K562 (cell line): ENCODE measurements around the gene HSD17B12. TPM values are rescaled to one million over a fixed set of nuclear protein-coding genes. Genes with fewer than 3 reads are reported as not detected.
A peak's percentile ranks its signal among the peaks of the same experiment; 100 is the strongest.

Experiments used
- CBX3 ChIP-seq, 2 experiments: IDR thresholded peaks; 1 replicate in 1 of 2; 2 replicates in 1 of 2; pipeline ENCODE4 v1.6.1; 2012; ENCODE audit warnings: inconsistent platforms in 2 of 2, low read length in 2 of 2, borderline replicate concordance in 1 of 2, control low read depth in 1 of 2
- CLOCK ChIP-seq: fragments of 250-450 bp; sonication (Bioruptor Pico); IDR thresholded peaks from 2 replicates; pipeline ENCODE4 v1.4.0; 2020; ENCODE audit warnings: mild to moderate bottlenecking, moderate library complexity, borderline replicate concordance
- ELF4 ChIP-seq: fragments of 450-650 bp; formaldehyde crosslinking; IDR thresholded peaks from 2 replicates; pipeline ENCODE4 v1.4.0; 2022; ENCODE audit warnings: missing genetic modification characterization
- NFATC3 ChIP-seq: fragments of 450-650 bp; IDR thresholded peaks from 2 replicates; pipeline ENCODE4 v1.6.1; 2017; ENCODE audit warnings: mild to moderate bottlenecking
- NFIC ChIP-seq: fragments of 450-650 bp; IDR thresholded peaks from 2 replicates; pipeline ENCODE4 v1.6.1; 2017; ENCODE audit warnings: mild to moderate bottlenecking, inconsistent platforms
- NR1H2 ChIP-seq: sonication (generic); formaldehyde crosslinking; IDR thresholded peaks from 2 replicates; pipeline ENCODE4 v1.4.0; 2020; ENCODE audit warnings: mild to moderate bottlenecking, missing genetic modification reagents
- PHB ChIP-seq: fragments of 250-450 bp; sonication (Bioruptor Pico); IDR thresholded peaks from 2 replicates; pipeline ENCODE4 v1.5.0; 2021
- POLR2H ChIP-seq: IDR thresholded peaks from 2 replicates; pipeline ENCODE4 v1.6.1; 2016; ENCODE audit warnings: missing genetic modification characterization, low read depth, mild to moderate bottlenecking, control low read depth, missing compliant biosample characterization, moderate library complexity
- ZHX1 ChIP-seq: fragments of 150-350 bp; conservative IDR thresholded peaks from 2 replicates; pipeline ENCODE4 v1.6.1; 2014; ENCODE audit warnings: low read length
- ZNF639 ChIP-seq, 2 experiments: fragments of 200-800 bp in 1 of 2; sonication (Bioruptor generic) in 1 of 2; sonication (generic) in 1 of 2; formaldehyde crosslinking in 1 of 2; IDR thresholded peaks in 1 of 2; conservative IDR thresholded peaks in 1 of 2; 2 replicates each; pipeline versions ENCODE4 v1.5.0 to v1.6.1; 2016 to 2020; ENCODE audit warnings: missing compliant biosample characterization in 1 of 2, missing genetic modification characterization in 1 of 2, missing genetic modification reagents in 1 of 2
- polyA plus RNA-seq, 8 experiments: library from polyadenylated mRNA; depleted of rRNA in 4 of 8; stranded (reverse) in 5 of 8; unstranded in 3 of 8; fragments of >200 nt; fragmentation: Nextera tagmentation in 2 of 8; fragmentation: Illumina TruSeq in 1 of 8; extraction: Ambion mirVana in 2 of 8; extraction: Trizol in 1 of 8; gene quantifications; 2 replicates each; pipeline versions ENCODE4 v1.2.1 to v1.2.3, GENCODE V29; 2011 to 2014; ENCODE audit warnings: inconsistent platforms in 1 of 8, missing spikeins in 1 of 8
- total RNA-seq, 7 experiments: library from RNA; depleted of rRNA in 6 of 7; stranded (reverse); fragments of >200 nt in 6 of 7; fragmentation: Illumina TruSeq in 2 of 7; extraction: Trizol in 2 of 7; gene quantifications; 2 replicates each; pipeline versions ENCODE4 v1.2.1 to v1.2.3, GENCODE V29; 2011 to 2021; ENCODE audit warnings: low replicate concordance in 1 of 7
- TF ChIP-seq, protein P1 (sequence below), 2 experiments: fragments of 450-650 bp; formaldehyde crosslinking in 1 of 2; IDR thresholded peaks; 2 replicates each; pipeline versions ENCODE4 v1.4.0 to v1.6.1; 2014 to 2020; ENCODE audit warnings: mild to moderate bottlenecking in 2 of 2, borderline replicate concordance in 1 of 2, low read depth in 1 of 2

Gene HSD17B12
- total and polyA plus RNA-seq, 9 of the 15 experiments (the other 6 are each of a cell fraction or from before 2014, with no cell fraction given) = 9.1 to 34.5 (median 23.3) TPM

DNA sequence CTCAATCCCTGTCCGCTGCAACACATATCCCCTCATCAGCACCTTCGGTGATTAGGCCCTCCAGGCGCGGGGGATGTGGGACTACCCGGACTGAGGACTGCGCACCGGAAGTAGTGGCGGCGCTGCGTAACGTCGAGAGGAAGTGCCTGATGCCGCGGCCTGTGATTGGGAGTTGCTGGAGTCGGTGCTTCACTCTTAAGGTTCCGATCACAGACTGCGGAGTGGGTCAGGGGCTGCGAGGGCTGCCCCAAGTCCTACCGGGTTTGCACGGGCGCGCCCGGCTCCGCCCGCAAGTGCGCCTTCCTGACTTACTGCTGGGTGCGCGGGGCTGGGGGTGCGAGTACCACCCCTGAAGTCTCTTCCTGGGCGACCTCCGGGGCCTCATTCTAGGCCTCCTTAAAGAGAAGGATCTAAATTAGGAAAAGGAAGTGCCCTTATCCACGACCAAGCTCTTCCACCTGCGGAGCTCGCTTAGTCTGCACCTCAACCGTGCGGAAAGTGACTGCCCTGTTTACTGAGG is 200.2 kb downstream of the HSD17B12 start, which contains the start of gene ALKBH3 (continued):
- TF ChIP-seq ZNF639 (CRISPR knock-in tag; conservative IDR thresholded peaks at IDR 0.05 in 1 of 2, IDR thresholded peaks at IDR 0.05 in 1 of 2) (peak in 1 of 2 experiments; percentile 78; a peak in 1 of 4 replicates), ELF4 (CRISPR knock-in tag) (no peak), PHB (CRISPR knock-in tag) (no peak), CLOCK (CRISPR knock-in tag) (no peak), POLR2H (no peak), ZHX1 (no peak), CBX3 (IDR thresholded peaks at IDR 0.05; ENCODE audit: borderline replicate concordance in 1 of 2, low read length in 2 of 2) (peak; percentile 96 to 99), NR1H2 (no peak), NFATC3 (peak; percentile 58; the same call in 1 of the 2 replicates), NFIC (peak; percentile 23; the same call in 1 of the 2 replicates)
- TF ChIP-seq, protein P1, sequence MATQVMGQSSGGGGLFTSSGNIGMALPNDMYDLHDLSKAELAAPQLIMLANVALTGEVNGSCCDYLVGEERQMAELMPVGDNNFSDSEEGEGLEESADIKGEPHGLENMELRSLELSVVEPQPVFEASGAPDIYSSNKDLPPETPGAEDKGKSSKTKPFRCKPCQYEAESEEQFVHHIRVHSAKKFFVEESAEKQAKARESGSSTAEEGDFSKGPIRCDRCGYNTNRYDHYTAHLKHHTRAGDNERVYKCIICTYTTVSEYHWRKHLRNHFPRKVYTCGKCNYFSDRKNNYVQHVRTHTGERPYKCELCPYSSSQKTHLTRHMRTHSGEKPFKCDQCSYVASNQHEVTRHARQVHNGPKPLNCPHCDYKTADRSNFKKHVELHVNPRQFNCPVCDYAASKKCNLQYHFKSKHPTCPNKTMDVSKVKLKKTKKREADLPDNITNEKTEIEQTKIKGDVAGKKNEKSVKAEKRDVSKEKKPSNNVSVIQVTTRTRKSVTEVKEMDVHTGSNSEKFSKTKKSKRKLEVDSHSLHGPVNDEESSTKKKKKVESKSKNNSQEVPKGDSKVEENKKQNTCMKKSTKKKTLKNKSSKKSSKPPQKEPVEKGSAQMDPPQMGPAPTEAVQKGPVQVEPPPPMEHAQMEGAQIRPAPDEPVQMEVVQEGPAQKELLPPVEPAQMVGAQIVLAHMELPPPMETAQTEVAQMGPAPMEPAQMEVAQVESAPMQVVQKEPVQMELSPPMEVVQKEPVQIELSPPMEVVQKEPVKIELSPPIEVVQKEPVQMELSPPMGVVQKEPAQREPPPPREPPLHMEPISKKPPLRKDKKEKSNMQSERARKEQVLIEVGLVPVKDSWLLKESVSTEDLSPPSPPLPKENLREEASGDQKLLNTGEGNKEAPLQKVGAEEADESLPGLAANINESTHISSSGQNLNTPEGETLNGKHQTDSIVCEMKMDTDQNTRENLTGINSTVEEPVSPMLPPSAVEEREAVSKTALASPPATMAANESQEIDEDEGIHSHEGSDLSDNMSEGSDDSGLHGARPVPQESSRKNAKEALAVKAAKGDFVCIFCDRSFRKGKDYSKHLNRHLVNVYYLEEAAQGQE (IDR thresholded peaks at IDR 0.05; ENCODE audit: borderline replicate concordance) = no peak
- TF ChIP-seq, protein P1 (CRISPR knock-in tag; IDR thresholded peaks at IDR 0.05; ENCODE audit: low read depth) = 0 out of 2 replicates have a peak, but pooled peaks have one; percentile 45
